GM21360 (cell line): ENCODE results near the gene PRKCA.
A peak's percentile ranks its signal among the peaks of the same experiment; 100 is the strongest.

Experiments used
- ATAC-seq: cut with Tn5 transposase; IDR thresholded peaks from one replicate; pipeline ENCODE4 v1.9.1; 2021; ENCODE audit warnings: mild to moderate bottlenecking, moderate library complexity; ENCODE audit not compliant: unreplicated experiment

The PRKCA gene

DNA sequence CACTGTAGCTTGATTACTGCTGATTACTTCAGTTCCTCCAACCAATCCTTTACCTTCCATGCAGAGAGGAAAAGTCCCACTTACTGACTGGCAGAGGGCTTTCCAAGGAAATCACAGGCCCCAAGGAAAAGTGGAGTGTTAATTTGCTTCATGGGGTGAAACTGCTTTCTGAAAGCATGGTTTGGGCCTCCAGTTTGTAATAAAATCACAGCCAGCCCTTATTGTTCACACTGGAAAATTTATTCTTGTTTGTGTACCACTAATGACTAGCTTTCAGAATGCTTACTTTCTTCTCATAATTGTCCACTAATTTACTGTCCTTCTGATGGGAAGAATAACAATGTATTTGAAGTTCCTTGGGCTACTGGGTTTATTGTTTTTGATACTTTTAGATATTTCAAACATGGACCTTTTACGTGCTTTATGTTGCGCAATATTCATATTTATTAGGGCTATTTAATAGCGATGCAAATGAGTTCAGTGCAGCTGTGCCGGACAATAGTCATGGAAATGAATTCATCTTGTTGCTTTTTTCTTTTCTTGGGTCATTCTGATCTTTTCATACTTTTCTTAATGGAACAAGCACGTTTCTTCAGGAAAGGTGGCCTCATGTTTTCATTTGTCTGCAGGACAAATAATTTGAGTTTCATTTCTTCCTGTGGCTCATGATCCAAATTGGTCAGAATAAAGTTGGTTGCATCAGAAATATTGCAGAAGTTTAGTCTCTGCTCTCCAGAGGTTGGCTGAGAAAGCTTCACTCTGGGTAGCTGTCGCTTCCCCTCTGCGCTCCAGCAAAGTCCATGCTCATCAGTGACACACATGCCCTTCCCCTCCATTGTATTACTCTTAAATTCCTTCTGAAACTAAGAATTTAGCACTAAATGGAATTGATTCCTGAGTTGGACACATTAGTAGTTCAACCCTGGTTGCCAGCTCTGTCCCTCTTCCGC, 128.7 kb downstream of the PRKCA start:
- no peak for ATAC-seq

DNA sequence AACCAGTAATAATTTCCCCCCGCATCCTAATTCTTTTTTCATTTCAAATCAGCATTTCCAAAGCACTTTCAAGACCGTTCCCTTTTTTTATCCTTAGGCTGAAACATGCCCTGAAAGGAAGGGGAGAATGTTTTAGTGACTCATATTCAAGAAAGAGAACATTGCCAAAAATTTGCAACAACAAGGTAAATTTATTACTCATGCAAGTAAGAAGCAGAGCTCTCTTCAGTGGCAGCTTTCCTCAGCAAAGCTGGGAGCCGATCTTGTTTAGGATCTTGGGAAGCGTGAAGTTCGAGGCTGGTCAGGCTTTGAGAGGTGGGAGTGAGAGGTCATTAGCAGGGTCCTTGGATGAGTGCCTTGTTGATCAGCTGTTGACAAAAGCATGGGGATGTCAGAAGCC, 129.5 kb downstream of the PRKCA start:
- ATAC-seq: no peak

DNA sequence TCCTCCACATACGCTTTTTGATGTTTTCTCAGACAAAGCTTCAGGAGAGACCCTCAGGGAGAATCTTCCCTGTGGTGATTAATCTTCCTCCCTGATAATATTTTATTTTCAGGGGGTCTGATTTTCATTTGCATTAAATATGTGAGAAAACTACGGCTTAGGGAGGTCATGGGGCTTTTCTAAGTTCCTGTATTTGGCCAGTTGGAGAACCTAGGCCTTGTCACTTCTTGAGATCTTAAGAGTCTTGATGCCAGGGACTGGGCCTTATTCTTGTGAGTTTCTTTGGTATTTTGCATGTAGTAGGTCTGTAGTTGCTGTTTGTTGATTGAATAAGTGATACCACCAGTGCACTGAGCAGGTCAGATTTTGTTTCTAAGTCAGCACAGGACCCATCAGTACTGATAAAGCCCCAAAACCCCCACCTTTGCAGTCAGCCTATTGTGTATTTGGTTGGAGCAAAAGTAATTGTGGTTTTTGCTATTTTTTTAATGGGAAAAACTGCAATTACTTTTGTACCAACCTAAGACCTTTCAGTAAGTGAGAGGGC, 130.1 kb downstream of the PRKCA start:
- ATAC-seq: no peak

DNA sequence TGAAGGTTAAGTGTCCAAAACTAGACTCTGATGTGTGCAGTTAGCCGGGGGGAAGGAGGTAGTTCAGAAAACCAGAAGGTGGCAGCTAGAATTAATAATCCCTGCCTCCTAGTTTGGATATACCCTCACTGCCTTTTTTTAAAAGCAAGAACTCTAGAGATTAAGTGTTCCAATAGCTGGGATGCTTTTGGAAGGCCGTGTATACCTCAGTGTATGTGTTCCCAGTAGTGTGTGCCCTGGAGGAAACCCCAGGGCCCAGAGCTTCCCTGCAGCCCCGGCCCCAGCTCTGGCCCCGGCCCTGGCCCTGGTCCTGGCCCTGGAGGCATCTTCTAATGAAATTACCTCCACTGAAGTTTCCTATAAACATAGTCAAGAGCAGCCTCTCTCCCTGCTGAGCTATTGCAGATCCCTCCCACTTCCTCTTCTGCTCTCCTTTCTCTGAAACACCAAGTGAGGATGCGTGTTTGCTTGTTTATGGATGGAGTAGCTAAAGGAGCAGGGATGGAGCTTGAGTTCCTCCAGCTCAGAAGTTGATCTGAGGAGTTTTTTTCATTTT, 130.7 kb downstream of the PRKCA start:
- ATAC-seq: no peak

DNA sequence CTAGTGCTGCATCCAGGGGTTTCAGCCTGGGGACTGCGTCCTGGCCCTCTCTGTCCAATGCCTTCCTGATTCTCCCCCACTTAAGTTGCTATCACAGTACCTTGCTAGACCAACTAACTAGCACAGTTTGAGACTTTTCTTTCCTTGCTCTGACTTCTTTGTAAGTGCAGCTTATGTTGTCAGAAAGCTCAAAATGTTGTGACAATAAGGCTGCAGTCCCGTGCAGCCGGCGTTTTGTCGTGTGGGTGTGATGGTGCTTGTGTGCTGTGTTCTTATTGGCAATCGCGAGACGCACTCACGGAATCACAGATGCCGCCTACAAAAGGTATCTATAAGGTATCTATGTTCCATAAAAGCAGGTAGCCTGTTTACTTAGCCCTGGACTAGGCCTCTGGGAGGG, 132.8 kb downstream of the PRKCA start:
- no peak for ATAC-seq

DNA sequence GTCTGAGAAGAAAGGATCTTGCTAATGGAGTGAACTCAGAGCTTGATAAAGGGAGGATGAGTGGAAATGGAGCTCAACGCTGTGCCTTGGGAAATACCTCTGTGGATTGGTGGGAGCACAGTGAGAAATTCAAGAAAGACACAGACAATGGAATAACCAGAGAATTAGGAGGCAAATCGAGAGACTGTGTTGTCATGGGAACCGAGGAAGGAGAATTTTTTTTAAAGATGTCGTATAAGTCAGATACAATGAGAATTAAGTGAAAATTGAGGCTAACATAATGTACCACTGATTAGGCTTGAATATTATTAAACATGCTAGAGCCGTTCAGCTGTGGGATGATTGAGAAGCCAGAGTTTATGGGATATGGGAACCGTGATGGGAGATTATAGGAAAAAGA, 134.2 kb downstream of the PRKCA start:
- ATAC-seq: no peak

DNA sequence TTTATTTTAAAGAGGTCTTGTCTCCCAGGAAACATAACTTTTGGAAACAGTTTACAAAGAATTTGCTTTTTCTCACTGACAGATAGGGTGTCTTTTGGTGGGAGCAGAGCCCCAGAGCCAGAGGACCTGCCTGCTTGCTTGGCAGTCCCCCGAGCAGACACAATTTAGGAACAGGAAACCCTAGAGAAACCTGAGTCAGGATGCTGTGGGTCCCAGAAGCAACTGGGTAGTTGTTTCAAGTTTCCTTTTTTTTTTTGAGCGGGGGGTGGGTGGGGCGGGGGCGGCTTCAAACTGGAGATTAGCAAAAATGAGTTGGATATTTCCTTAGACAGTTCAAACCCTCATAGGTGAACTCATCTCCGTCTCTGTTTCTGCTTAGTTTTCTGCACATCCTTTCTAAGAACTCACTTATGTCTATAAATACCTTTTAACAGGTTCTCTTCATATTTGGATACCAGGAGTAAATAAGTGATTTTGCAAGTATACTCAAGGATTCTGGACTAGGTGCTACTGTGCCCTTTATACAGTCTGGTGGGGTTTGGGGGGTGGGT, 135.1 kb downstream of the PRKCA start:
- no peak for ATAC-seq

DNA sequence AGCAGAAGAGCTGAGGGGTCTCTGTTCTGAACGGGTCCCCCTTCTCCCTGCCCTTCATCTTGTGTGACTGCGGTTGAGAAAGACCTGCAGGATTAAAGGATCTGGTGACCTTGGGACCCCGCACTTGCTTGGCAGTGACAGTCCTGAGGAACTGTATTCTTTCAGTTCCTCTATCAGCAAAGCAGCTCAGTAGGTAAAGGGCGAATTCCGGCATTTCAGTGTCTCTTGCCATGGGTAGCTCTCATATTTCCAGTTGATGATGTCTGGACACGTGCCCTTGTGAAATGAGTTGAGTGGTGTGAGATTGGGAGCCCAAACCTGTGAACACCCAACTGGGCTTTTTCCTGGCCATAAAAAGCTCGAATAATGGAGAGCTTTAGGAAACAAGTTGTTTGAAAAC, 135.7 kb downstream of the PRKCA start:
- ATAC-seq: no peak

DNA sequence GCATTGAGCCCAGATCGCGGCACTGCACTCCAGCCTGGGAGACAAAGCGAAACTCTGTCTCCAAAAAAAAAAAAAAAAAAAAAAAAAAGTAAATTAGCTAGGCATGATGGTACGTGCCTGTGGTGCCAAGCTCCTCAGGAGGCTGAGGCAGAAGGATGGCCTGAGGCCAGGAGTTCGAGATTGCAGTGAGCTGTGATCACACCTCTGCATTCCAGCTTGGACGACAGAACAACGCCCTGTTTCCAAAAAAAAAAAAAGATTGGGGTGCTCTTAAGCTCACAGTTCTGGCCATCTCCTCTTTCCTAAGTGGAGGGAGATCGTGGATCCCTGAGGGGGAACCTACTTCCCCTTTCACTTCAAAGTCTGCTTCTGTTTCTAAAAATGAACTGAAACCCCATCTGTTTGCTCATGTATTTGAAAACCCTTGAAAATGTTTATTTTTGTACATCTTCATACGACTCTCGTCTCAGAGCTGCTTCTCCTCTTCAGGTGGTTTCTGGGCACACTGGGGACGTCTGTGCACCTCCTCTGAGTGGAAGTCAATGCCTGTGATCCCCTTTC, 138.8 kb downstream of the PRKCA start:
- peak; percentile 89 for ATAC-seq

DNA sequence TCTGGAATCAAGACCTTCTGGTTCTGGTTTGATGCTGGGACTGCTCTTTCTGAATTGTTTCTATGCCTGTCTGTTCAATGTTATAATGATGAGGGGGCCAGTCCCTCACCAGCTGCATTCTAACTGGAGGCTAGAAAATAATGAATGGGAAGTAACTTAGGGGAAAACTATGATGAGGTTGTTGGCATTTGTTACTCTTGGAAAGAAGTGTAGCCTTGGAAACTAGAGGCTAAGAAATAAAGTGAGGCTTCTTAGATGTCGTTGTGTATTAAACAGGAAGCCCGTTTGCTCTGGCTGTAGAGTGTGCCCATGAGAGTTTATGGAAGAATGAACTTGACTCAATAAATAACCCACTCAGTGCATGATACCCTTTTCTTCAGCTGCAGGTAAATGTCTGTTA, 140.8 kb downstream of the PRKCA start:
- ATAC-seq: no peak

DNA sequence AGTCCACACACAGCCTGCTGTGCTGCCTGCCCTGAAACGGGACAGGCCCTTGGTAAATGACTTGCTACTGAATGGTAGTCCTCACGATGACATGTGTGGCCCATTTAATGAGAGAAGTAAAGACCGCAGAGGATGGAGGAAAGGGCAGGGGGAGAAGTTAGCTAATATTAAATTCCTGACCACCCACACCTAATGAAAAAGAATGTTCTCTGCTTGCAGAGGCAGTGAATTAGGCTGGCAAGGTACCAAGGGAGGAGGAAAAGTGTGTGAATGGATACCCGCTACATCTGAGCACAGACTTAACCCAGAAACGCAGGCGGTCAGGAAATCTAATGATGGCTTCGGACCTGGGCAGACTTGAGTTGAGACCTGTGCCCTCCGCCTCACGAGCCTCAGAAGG, 141.2 kb downstream of the PRKCA start:
- no peak for ATAC-seq

DNA sequence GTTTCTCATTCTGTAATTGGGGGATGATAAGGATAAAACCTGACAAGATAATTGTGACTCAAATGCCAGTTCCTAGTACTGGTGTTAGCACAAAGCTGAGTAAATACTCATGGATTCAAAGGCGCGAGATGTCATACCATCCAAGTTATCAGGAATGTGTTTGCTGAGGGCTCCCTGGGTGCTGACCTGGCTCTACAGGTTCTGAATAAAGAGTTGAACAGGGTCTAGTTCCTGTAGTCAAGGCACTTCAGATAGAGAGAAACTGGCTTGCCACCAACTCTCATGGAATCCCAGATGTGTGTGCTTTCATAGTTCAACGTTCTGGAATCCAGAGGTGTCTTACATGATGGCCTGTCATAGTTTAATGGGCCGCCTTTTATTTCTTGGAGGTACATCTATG, 141.6 kb downstream of the PRKCA start:
- ATAC-seq: no peak

DNA sequence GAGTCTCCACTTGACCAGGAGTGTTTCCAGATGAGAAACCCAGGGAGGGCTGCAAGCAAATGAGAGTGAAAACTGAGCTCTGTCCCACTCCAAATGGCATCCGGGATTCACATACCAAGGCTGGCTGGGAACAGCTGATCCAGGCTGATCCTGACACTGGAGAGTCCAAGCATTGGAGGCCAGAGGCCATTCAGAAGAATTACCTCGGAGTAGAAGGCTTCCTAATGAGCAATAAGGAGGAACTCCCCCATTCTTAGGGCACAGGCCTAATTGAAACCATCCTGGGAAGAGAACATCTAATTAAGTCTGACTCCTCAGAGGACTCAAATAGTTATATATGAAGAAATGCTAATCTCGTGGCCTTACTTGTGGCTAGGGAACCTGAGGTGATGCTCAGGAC, 142.8 kb downstream of the PRKCA start:
- ATAC-seq: no peak

DNA sequence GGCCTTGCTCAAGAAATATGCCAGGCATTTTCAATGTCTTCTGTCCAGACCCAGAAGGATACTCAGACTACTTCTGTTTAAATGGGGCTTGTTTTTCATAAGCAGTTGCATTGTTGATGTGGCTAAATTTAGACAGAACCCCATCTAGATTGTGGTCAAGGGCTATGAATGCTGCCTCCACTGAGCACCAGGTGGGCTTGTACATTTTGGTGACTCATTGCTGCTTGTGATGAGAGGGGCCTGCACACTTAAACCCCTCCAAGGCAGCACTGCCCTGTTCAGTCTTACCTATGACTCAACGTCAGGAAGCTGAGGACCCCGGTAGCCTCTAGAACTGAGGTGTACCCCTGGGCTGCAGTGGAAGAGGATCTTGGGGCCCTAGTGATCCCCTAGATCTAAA, 144.0 kb downstream of the PRKCA start:
- ATAC-seq: no peak

DNA sequence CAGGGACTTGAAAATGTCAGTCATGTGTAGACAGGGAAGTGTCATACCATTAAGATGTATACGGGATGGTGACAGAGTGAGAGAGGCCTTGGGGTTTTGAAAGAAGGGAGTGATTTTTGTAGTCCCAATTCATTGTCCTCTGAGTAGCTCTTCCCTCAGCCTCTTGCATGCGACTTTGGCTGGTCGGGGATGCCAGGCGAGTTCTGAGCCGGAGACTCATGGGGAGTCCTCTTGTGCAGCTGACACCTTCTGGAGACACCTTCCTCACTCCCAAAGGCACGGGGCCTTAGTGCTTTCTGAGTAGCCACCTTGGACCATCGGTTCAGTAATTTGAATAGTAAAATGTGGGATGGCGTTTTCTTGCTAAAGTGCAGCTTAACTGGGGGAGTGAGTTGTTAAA, 144.7 kb downstream of the PRKCA start:
- ATAC-seq: no peak

DNA sequence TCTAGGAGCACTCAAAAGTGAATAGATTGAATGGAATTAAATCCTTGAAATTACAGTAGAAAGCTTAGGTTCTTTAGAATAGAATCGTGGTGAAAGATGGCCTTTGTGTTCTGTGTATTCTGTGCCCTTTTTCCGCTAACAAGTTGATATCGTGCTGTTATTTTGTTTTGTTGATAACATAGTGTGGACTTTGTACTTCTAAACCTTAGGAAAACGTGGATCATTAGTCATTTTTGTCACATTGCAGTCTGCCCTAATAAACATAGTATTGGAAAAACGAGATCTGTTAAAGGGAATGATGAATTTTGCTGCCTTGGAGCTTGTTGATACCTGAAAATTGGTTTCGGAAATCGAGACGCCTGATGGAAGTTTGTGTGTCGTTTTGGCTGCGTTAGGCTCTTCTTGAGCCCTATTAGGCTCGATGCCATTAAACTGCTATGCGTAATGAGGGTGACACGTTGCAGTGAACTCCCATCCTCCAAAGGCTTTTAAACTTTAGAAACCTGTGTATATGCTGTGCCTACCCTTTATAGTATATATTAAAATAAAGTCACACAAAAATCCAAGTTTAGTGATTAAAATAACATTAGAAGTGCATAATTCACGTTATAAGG, 145.7 kb downstream of the PRKCA start:
- no peak for ATAC-seq

DNA sequence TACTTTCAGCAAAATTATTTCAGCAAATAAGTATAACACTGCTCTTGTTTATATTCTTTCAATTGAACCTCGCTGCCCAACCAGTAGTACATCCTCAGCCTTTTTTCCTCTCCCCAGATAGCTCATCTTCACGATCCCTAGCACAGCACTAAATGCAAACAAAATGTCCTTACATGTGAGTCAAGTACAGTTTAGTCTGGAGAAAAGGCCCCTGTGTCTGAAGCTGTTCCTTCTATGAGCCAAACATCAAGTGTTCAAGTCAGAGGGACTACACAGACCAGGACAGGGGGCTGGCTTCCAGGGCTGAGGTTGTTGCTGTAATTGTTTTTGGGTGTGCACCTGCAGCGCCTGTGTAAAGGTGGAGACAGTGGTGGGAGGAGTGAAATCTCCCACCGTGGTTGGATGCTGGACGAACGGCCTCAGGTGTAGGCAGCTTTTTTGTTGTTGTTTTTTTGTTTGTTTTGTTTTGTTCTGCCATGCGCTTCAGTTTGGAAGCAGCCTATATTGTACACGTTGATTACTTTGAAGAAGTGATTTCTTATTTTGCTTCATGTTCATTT, 147.1 kb downstream of the PRKCA start:
- no peak for ATAC-seq

DNA sequence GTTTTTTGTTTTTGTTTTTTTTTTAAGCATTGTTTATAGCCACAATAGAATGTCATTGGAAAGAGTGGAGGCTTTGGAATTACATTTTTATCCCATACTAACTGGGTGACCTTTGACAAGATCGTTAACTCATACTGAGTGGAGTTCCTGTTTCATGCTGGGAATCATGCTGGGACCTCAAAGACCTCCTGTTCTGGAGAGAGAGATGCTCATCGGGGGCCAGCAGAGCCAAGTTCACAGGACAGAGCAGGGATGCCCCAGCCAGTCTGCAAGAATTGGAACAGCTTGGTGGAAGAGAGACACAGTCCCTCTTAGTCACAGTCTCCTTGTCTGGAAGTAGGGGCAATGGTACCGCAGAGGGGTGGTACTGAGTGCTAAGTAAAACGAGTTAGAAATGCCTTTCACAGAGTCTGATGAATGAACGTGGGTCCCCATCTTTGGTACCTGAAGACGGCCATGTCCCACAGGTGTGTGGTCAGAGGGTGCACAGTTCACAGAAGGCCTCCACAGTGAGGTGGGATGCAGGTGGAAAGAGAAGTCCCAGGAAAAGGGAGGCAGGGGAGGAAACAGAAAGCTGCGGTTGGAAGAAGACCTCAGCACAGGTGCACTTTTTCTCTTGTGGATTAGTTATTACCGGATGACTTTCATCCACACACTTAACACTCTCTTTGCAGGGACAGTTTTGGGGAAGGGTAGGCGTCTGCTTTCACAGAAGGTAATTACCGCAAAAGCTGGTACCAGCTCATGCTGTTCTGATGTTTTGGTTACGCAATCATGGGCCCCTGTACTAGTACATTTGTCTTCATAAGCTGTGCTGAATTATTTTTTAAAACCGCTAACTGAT, 147.8 kb downstream of the PRKCA start:
- no peak for ATAC-seq

DNA sequence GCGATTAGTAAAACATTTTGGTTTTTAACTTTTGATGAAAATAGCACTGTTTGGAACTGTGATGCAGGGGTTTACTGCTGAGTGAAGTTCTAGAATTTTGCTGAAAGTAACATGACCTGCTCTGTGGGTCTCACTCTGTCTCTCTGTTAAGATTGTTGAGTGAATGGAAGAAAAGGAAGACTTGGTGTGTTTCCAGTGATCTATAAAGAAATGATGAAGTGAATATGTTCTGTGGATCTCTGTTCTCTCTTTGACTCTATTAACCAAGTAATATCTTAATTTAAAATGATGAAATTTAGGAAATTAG, 148.4 kb downstream of the PRKCA start:
- no peak for ATAC-seq
